HEK293T (cell line): ENCODE measurements around the gene POU2F3.

Experiments
- BHLHE40 ChIP-seq: fragments of 450-650 bp; IDR thresholded peaks from 2 replicates; pipeline ENCODE4 v1.6.1; 2016; ENCODE audit warnings: mild to moderate bottlenecking, moderate library complexity, borderline replicate concordance
- ELF4 ChIP-seq: fragments of 450-650 bp; IDR thresholded peaks from 2 replicates; pipeline ENCODE4 v1.6.1; 2017; ENCODE audit warnings: antibody characterized with exemption
- FOXA1 ChIP-seq: fragments of 450-650 bp; IDR thresholded peaks from 2 replicates; pipeline ENCODE4 v1.6.1; 2016; ENCODE audit warnings: mild to moderate bottlenecking
- FOXM1 ChIP-seq: fragments of 450-650 bp; IDR thresholded peaks from 2 replicates; pipeline ENCODE4 v1.6.1; 2017; ENCODE audit warnings: mild to moderate bottlenecking, borderline replicate concordance
- LEF1 ChIP-seq: fragments of 450-650 bp; IDR thresholded peaks from 2 replicates; pipeline ENCODE4 v1.6.1; 2017; ENCODE audit warnings: mild to moderate bottlenecking, borderline replicate concordance
- NFRKB ChIP-seq: fragments of 450-650 bp; IDR thresholded peaks from 2 replicates; pipeline ENCODE4 v1.6.1; 2016; ENCODE audit warnings: mild to moderate bottlenecking, moderate library complexity
- SP1 ChIP-seq: fragments of 450-650 bp; IDR thresholded peaks from 2 replicates; pipeline ENCODE4 v1.6.1; 2017
- TARDBP ChIP-seq: fragments of 450-650 bp; IDR thresholded peaks from 2 replicates; pipeline ENCODE4 v1.6.1; 2016

DNA sequence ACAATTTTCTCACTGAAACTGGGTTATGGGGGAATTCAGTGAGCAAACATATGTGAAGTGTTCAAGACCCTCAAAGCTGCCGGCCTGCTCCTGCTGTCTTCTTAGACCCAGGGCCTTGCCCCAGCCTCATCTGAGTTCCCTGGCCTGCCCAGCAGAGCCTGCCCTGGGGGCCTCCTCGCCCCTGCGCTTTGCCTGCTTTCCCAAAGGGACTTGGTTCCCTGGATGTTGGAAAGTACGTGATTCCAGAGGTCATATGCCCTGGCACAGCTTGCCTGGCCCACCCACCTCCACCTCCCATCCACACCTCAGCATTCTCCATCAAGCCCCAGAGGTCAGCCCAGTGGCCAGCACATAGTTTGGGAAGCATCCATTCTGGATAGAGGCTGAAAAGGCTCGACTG is 13.7 kb upstream of the POU2F3 start:
- TF ChIP-seq TARDBP, result no peak
- TF ChIP-seq FOXA1, result no peak
- TF ChIP-seq ELF4, result no peak
- TF ChIP-seq SP1, result no peak
- TF ChIP-seq BHLHE40, result no peak
- no peak for TF ChIP-seq FOXM1
- TF ChIP-seq NFRKB, result no peak
- no peak for TF ChIP-seq LEF1
